Measurements from ENCODE around the gene DBNL. TPM values are rescaled to one million over a fixed set of nuclear protein-coding genes. Genes with fewer than 3 reads are reported as not detected.
A peak's percentile ranks its signal among the peaks of the same experiment; 100 is the strongest.

Gene DBNL
- total and polyA plus RNA-seq, 2 donors (not counting 1 experiment from before 2014, with no cell fraction given): 335 to 386 TPM

- H3K27me3 Mint-ChIP-seq: no peaks in the 10 kb centered on the region
- Histone ChIP-seq H3K36me3 (replicated peaks in 1 of 2; ENCODE audit: control extremely low read depth in 1 of 2, control insufficient read depth in 1 of 2, extremely low read depth in 1 of 2, insufficient read depth in 2 of 2, low read length in 1 of 2) (peaks cover 0 to 76% of the 10 kb centered on the region in 2 experiments), H3K27me3 (replicated peaks in 1 of 4; ENCODE audit: control extremely low read depth in 1 of 4, control insufficient read depth in 3 of 4, insufficient read depth in 4 of 4, low read length in 3 of 4) (no peaks in the 10 kb centered on the region), H3K4me2 (replicated peaks; ENCODE audit: low read depth, low read length, poor library complexity, severe bottlenecking) (no peak overlapping the region), H3K4me1 (ENCODE audit: control insufficient read depth in 2 of 2, insufficient read depth in 2 of 2, low read length in 2 of 2) (peaks cover 70 to 89% of the 10 kb centered on the region in 2 donors), H2AFZ (ENCODE audit: insufficient read depth, low read depth, low read length, poor library complexity, severe bottlenecking) (no peak overlapping the region), H3K9me3 (ENCODE audit: control extremely low read depth in 1 of 3, control insufficient read depth in 2 of 3, insufficient read depth in 1 of 3, low read length in 2 of 3) (no peaks in the 10 kb centered on the region), H3K27ac (ENCODE audit: low read length in 2 of 2) (peak overlapping the region; percentile 90 to 98), H3K4me3 (ENCODE audit: control extremely low read depth in 1 of 5, extremely low read depth in 1 of 5, insufficient read depth in 1 of 5, low read depth in 2 of 5, low read length in 4 of 5) (no peak overlapping the region), H4K20me1 (ENCODE audit: control insufficient read depth, insufficient read depth, low read length, poor library complexity, severe bottlenecking) (peaks cover 19% of the 10 kb centered on the region), H3K79me2 (ENCODE audit: control insufficient read depth, insufficient read depth, low read length) (peaks cover 49% of the 10 kb centered on the region), H3K9ac (ENCODE audit: low read length) (no peak overlapping the region)
- ATAC-seq (ENCODE audit: low read depth) (no peak), DNase-seq (no peak)
- peak overlapping the region; percentile 95 for H3K27ac Mint-ChIP-seq
- ChIA-PET POLR2A (interaction anchor here (0.5 to 1.0 kb wide), 3 partner anchors 17 to 503 kb away, joined by 3 to 6 read pairs (median 4); no protein-coding TSS in a partner anchor), CTCF (interaction anchor here (0.9 to 1.2 kb wide), 2 partner anchors 14 to 29 kb away, joined by 3 to 4 read pairs; no protein-coding TSS in a partner anchor)
- WGBS (ENCODE audit: insufficient coverage): 79% methylated on average over 14 of the region's 17 CpGs
- peak overlapping the region; percentile 10 for H3K4me3 Mint-ChIP-seq
- intact Hi-C loops (cut with micrococcal nuclease): loop anchor here (2.0 kb wide), 1 partner anchor 125 kb away; the partner anchor contains the start of gene YKT6
- H3K9me3 Mint-ChIP-seq (ENCODE audit: insufficient read depth): no peaks in the 10 kb centered on the region
- TF ChIP-seq CTCF (IDR thresholded peaks at IDR 0.05) (no peak), EZH2 (IDR thresholded peaks at IDR 0.05; ENCODE audit: borderline replicate concordance, insufficient read depth, low read depth, low read length, poor library complexity, severe bottlenecking) (no peak)
- peaks cover 81% of the 10 kb centered on the region for H3K4me1 Mint-ChIP-seq
These were observed 31.0 kb downstream of the DBNL start for GRCh38 chr7:44075296-44076075.
